Kasumi-1 (cell line): ENCODE data around the gene MYO3B.
"Not testable (repeated sequence)": the region's sequence is repeated elsewhere in the genome, so short reads cannot be mapped to it uniquely, and the experiment has no call there.

ENCODE experiments used
- DNase-seq, 2 experiments: peaks; one replicate each; lab custom pipeline; 2025; lab: John Stamatoyannopoulos, UW

MYO3B gene

GRCh38 chr2:170509452-170510193 lies 331.7 kb downstream of the MYO3B start:
- no peak for DNase-seq

- no peak for DNase-seq
These were observed 334.3 kb downstream of the MYO3B start for GRCh38 chr2:170512266-170512665.

DNA sequence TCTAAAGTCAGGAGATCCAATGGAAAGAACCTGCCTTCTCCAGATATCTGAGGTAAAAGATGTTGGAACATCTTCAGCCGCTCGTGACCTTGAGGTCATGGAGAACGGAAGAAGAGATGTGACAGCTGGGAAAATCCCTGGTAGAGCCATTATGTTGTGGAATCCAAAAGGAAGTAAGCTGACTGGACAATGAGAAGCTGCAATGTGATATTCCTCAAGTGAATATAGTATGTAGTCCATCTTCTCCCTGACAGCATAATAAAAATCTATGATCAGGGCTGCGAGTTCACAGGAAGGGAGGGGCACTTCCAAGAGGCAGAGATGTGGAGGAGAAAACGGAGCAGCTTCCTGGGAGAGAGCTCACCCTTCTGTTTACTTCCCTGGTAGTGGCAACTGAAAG lies 336.2 kb downstream of the MYO3B start:
- no peak for DNase-seq

- no peak for DNase-seq
These were observed 339.6 kb downstream of the MYO3B start for GRCh38 chr2:170517538-170517937.

GRCh38 chr2:170518911-170519310 lies 341.0 kb downstream of the MYO3B start:
- no peak for DNase-seq

DNA sequence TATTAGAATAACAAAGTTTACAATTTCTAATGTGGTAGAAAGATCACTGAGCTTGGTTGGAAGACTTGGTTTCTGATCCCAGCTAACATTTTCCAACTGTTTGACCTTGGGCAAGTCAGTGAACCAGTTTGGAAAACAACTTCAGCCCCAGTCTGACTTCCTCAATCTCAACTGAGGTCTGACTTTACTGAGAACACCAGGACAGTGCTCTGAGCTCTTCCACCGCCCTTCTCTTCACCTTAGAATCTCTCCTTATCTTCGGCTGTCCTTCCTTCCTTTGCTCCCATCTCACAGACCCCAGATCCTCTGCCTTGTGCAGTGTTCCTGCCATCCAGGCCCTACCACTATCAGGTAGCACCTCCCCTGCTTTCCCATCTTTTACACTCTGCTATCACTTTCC lies 343.4 kb downstream of the MYO3B start:
- DNase-seq: no peak

GRCh38 chr2:170523506-170523905 lies 345.6 kb downstream of the MYO3B start:
- no peak for DNase-seq

GRCh38 chr2:170524828-170525565 lies 347.1 kb downstream of the MYO3B start:
- no peak for DNase-seq

- DNase-seq: no peak
These were observed 347.6 kb downstream of the MYO3B start for GRCh38 chr2:170525566-170525900.

DNA sequence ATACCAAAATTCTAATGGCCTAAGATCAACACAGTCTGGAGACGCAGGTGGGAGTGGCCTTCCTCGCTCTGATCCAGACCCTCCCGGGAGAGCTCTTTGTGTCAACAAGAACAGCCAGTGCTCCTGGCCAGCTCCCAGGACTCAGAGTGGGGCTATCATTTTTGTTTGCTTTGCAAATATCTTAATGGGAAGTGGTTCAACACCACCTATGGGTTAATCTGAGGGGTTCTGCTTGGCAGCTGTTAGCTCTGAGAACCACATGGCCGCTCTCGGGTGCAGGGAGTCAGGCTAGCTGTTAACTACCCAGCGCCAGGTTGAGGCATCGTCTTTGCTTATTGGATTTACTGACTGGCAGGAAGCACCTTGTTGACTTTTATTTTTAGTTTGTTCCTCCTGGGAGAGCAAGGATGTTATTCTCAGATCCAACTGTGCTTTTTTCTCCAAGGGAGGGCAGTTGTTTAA lies 352.4 kb downstream of the MYO3B start:
- DNase-seq: no peak

- DNase-seq: no peak
These were observed 353.0 kb downstream of the MYO3B start for GRCh38 chr2:170530803-170531564.

DNA sequence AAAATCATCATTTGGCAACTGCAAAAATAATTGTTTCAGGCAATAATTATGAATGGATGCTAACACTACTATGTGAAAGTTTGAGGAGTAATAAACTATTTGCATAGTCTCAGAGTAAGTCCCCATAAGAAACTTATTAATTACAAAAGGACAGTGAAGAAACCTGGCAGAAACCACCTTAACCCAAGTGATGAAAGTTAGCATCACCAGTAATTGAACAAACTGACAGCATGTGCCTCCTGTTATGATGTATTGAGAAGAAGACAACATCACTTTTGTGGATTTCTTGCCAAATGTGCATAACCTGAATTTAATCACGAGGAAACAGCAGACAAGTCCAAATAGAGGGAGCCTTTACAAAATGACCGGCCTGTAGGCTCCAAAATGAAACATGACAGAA lies 353.9 kb downstream of the MYO3B start:
- DNase-seq: no peak

GRCh38 chr2:170533156-170533555 lies 355.2 kb downstream of the MYO3B start:
- DNase-seq: no peak

- DNase-seq: no peak
These were observed 357.6 kb downstream of the MYO3B start for GRCh38 chr2:170535552-170535951.

DNA sequence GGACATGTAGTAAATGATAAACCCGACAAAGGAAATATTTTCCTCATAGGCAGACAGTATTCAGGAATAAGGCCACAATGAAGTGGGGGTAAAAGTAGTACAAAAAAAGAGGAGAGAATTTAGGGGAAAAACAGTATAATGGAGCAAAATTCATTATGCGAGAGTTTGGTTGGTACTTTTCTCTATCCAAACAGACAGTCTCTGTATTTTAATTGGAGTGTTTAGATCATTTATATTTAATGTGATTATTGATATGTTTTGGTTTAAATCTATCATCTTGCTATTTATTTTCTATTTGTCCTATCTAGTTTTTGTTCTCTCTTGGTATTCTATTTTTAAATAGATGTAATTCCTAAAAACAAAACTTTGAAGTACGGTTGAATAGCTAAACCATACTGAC lies 366.9 kb downstream of the MYO3B start:
- DNase-seq: no peak

DNA sequence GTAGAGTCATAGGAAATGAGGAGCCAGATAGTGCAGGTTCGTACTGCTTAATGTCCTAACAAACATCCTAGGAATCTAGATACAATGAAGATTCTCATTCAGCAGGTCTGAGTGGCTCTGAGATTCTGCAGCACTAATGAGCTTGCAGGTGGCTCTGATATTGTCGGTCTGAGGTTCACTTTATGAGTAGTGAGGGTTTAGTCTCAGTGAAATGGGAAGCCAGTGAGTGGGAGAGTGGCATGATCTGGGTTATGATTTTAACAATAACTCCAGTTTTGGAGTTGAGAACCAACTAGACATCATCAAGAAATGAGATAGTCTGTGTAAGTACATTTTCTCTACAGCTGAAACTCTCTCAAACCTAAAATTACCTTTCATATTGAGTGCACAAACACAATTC lies 370.4 kb downstream of the MYO3B start:
- no peak for DNase-seq

- no peak for DNase-seq
These were observed 372.6 kb downstream of the MYO3B start for GRCh38 chr2:170550501-170550900.

GRCh38 chr2:170551899-170552298 lies 374.0 kb downstream of the MYO3B start:
- DNase-seq: not testable (repeated sequence)

DNA sequence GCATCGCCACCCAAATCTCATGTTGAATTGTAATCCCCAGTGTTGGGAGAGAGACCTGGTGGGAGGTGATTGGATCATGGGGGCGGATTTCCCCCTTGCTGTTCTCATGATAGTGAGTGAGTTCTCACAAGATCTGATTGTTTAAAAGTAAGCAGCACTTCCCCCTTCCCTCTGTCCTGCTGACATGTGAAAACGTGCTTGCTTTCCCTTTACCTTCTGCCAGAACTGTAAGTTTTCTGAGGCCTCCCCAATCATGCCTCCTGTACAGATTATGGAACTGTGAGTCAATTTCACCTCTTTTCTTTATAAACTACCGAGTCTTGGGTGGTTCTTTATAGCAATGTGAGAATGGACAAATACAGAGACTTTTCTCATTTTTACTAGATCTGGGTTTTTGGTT lies 375.8 kb downstream of the MYO3B start:
- no peak for DNase-seq

GRCh38 chr2:170554278-170554955 lies 376.5 kb downstream of the MYO3B start:
- DNase-seq: no peak

DNA sequence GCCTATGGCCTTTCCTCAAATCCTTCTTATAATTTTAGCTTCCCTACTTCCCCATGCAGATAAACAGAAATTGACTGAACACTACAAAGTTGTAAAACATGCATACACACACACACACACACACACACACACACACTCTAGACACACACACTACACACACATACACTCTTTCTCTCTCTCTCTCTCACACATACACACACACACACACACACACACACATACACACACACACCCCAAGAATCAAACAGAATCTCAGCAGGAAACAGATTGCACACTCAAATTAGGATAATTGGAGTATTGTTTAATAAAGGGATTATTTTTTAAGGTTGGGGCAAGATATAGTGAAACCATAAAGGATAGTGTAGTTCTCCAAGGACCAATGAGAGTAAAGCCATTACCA lies 385.0 kb downstream of the MYO3B start:
- no peak for DNase-seq

DNA sequence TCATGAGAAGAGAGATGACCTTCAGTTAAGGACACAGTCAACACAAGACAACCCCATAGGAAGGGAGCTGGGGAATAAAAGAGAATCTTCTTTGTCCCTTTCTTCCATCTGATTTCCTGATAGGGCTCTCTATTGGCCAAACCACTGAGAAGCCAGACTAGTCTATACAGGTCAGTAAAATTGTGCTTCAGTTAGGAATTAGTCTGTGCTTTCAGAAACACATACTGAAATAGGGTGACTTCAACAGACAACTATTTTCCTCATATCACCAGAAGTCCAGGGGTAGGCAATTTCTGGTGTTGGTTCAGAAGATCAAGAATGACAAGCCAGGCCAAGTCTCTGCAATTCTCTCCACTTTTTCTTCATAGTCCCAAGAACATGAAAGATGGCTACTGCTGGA lies 385.5 kb downstream of the MYO3B start:
- no peak for DNase-seq
